Ascending aorta (tissue), 2 donors: ENCODE data around the gene SERPINA6. TPM values are rescaled to one million over a fixed set of nuclear protein-coding genes. Genes with fewer than 3 reads are reported as not detected.
"Not testable (repeated sequence)": the region's sequence is repeated elsewhere in the genome, so short reads cannot be mapped to it uniquely, and the experiment has no call there.

Experiments
- DNase-seq, 2 donors: peaks; one replicate each; pipeline ENCODE4 v3.0.0-alpha.2; 2019; ENCODE audit warnings: low spot score in 2 of 2
- H3K27ac ChIP-seq, 2 donors: fragments of 200-600 bp; sonication (generic); one replicate each; pipeline ENCODE4 v1.5.1; 2016 to 2017; ENCODE audit warnings: mild to moderate bottlenecking in 1 of 2
- H3K27me3 ChIP-seq: fragments of 200-600 bp; sonication (generic); one replicate; pipeline ENCODE4 v1.5.1; 2017
- H3K36me3 ChIP-seq, 2 donors: fragments of 200-600 bp; sonication (generic); one replicate each; pipeline ENCODE4 v1.5.1; 2016
- H3K4me1 ChIP-seq, 2 donors: fragments of 200-600 bp; sonication (generic); one replicate each; pipeline ENCODE4 v1.5.1; 2016 to 2017; ENCODE audit warnings: mild to moderate bottlenecking in 1 of 2
- H3K4me3 ChIP-seq, 2 donors: fragments of 200-600 bp; sonication (generic); one replicate each; pipeline ENCODE4 v1.5.1; 2016 to 2017; ENCODE audit warnings: mild to moderate bottlenecking in 1 of 2
- H3K9me3 ChIP-seq, 2 donors: fragments of 200-600 bp; sonication (generic); one replicate each; pipeline ENCODE4 v1.5.1; 2016
- intact Hi-C: fragments of 100-400 bp; cut with DNase I; formaldehyde crosslinking; loops from one replicate; pipeline ENCODE4 v1.15.1; 2023
- total RNA-seq: library from RNA; depleted of rRNA; stranded (reverse); fragments of >200 nt; gene quantifications from one replicate; pipeline ENCODE4 v1.1.0, GENCODE V29; 2016
- TF ChIP-seq, protein P1 (sequence below), 3 experiments: fragments of 200-600 bp in 2 of 3; fragments of 450-650 bp in 1 of 3; sonication (generic) in 2 of 3; IDR thresholded peaks; one replicate each; pipeline ENCODE4 v1.5.1; 2016 to 2019; ENCODE audit warnings: antibody characterized with exemption in 3 of 3, mild to moderate bottlenecking in 1 of 3, moderate library complexity in 1 of 3

Gene SERPINA6
- total RNA-seq, 1 donor from 2014 or later: not detected

DNA sequence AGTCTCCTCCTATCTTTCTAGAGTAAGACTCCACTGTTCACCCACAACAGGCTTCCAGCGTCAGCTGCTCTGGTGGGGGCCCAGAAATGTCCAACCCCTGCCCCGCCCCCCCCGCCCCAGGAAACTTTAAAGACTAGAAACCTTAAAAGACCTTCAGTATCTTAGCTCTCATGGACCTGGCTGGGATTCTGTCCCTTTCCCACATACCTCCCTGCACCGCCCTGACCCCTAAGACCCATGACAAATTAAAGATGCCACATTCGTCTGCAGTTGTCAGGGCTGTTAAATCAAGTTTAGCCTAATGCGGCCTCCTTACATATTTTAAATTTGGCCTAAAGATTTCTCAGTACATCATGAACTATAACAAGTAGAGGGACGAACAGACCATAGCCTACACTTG is 20.0 kb downstream of the SERPINA6 start:
- no peaks in the 10 kb centered on the region for H3K4me1 ChIP-seq
- DNase-seq: no peak
- no peaks in the 10 kb centered on the region for H3K9me3 ChIP-seq
- no peak overlapping the region for H3K4me3 ChIP-seq
- H3K36me3 ChIP-seq: no peaks in the 10 kb centered on the region
- no peaks in the 10 kb centered on the region for H3K27me3 ChIP-seq
- intact Hi-C loops: no loop called here
- no peak overlapping the region for H3K27ac ChIP-seq
- TF ChIP-seq, protein P1, sequence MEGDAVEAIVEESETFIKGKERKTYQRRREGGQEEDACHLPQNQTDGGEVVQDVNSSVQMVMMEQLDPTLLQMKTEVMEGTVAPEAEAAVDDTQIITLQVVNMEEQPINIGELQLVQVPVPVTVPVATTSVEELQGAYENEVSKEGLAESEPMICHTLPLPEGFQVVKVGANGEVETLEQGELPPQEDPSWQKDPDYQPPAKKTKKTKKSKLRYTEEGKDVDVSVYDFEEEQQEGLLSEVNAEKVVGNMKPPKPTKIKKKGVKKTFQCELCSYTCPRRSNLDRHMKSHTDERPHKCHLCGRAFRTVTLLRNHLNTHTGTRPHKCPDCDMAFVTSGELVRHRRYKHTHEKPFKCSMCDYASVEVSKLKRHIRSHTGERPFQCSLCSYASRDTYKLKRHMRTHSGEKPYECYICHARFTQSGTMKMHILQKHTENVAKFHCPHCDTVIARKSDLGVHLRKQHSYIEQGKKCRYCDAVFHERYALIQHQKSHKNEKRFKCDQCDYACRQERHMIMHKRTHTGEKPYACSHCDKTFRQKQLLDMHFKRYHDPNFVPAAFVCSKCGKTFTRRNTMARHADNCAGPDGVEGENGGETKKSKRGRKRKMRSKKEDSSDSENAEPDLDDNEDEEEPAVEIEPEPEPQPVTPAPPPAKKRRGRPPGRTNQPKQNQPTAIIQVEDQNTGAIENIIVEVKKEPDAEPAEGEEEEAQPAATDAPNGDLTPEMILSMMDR (IDR thresholded peaks at IDR 0.05): no peak

DNA sequence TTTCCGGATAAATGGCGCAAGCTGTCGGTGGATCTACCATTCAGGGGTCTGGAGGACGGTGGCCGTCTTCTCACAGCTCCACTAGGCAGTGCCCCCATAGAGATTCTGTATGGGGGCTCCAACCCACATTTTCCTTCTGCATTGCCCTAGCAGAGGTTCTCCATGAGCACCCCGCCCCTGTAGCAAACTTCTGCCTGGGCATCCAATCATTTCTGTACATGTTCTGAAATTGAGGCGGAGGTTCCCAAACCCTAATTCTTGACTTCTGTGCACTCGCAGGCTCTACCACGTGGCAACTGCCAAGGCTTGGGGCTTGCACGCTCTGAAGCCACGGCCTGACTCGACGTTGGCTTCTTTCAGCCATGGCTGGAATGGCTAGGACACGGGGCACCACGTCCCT is 25.0 kb downstream of the SERPINA6 start:
- no peak overlapping the region for H3K4me3 ChIP-seq
- no peaks in the 10 kb centered on the region for H3K27me3 ChIP-seq
- TF ChIP-seq, protein P1 (IDR thresholded peaks at IDR 0.05): no peak
- no peak overlapping the region for H3K27ac ChIP-seq
- H3K4me1 ChIP-seq: no peaks in the 10 kb centered on the region
- H3K36me3 ChIP-seq: no peaks in the 10 kb centered on the region
- DNase-seq: no peak
- no peaks in the 10 kb centered on the region for H3K9me3 ChIP-seq
- intact Hi-C loops: no loop called here

- DNase-seq, intact Hi-C loops, H3K27me3 ChIP-seq: not testable (repeated sequence)
Observed at GRCh38 chr14:94296181-94296545, 27.0 kb downstream of the SERPINA6 start.

GRCh38 chr14:94295360-94296180 is 27.6 kb downstream of the SERPINA6 start:
- H3K9me3 ChIP-seq: no peaks in the 10 kb centered on the region
- H3K4me3 ChIP-seq: no peak overlapping the region
- intact Hi-C loops: no loop called here
- no peaks in the 10 kb centered on the region for H3K4me1 ChIP-seq
- H3K27me3 ChIP-seq: no peaks in the 10 kb centered on the region
- no peak for DNase-seq
- H3K27ac ChIP-seq: no peak overlapping the region
- TF ChIP-seq, protein P1 (IDR thresholded peaks at IDR 0.05): no peak
- no peaks in the 10 kb centered on the region for H3K36me3 ChIP-seq

More at GRCh38 chr14:94296181-94296545, 27.0 kb downstream of the SERPINA6 start:
- H3K4me3 ChIP-seq, H3K27ac ChIP-seq, H3K36me3 ChIP-seq, H3K4me1 ChIP-seq, H3K9me3 ChIP-seq: not testable (repeated sequence)

DNA sequence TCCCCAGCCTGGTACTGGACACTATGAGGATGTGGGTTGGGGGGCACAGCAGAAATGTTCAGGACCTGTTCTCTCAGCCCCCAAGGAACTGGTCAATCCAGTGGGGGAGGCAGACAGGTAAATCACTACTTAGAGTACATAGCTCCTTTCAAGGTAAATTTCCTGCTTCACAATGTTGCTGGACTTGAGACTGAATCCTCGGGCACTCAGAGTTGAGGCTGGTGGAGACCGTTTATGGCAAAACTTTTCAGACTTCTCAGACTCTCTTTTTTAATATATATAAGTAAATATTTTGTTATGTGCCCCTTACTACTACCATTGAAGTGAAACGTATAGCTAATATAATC is 29.6 kb downstream of the SERPINA6 start:
- Histone ChIP-seq H3K36me3 (no peaks in the 10 kb centered on the region), H3K9me3 (no peaks in the 10 kb centered on the region), H3K4me3 (no peak overlapping the region), H3K27me3 (no peaks in the 10 kb centered on the region), H3K27ac (no peak overlapping the region), H3K4me1 (no peaks in the 10 kb centered on the region)
- intact Hi-C loops: no loop called here
- TF ChIP-seq, protein P1 (IDR thresholded peaks at IDR 0.05): no peak
- no peak for DNase-seq

- Histone ChIP-seq H3K4me1 (no peaks in the 10 kb centered on the region), H3K27me3 (no peaks in the 10 kb centered on the region), H3K4me3 (no peak within 1 kb of the TSS), H3K9me3 (no peaks in the 10 kb centered on the region), H3K27ac (no peak within 1 kb of the TSS), H3K36me3 (no peaks in the 10 kb centered on the region)
- TF ChIP-seq, protein P1 (IDR thresholded peaks at IDR 0.05): no peak
- intact Hi-C loops: no loop called here
- DNase-seq: no peak
Observed at GRCh38 chr14:94292872-94293577, 30.1 kb downstream of the SERPINA6 start, which contains the start of gene SERPINA10. TSS of gene SERPINA10 (minus strand) at chr14:94293268. CDS start at chr14:94290593, 2,675 bp downstream.
